SK-N-SH treated with all-trans-retinoic acid at 6 μM for 48 hours (cell line): Measurements from ENCODE around the gene ATP7B.

ENCODE experiments used
- ARNTL ChIP-seq: fragments of 450-650 bp; formaldehyde crosslinking; IDR thresholded peaks from 2 replicates; pipeline ENCODE4 v1.5.0; 2020; ENCODE audit warnings: low read depth, mild to moderate bottlenecking, moderate library complexity, borderline replicate concordance
- BACH2 ChIP-seq: fragments of 250-450 bp; sonication (Bioruptor Pico); IDR thresholded peaks from 2 replicates; pipeline ENCODE4 v1.9.0; 2021; ENCODE audit warnings: mild to moderate bottlenecking, borderline replicate concordance
- CREB5 ChIP-seq: fragments of 250-450 bp; sonication (Bioruptor Pico); IDR thresholded peaks from 2 replicates; pipeline ENCODE4 v1.5.1; 2020; ENCODE audit warnings: low read depth, mild to moderate bottlenecking, moderate library complexity
- CSRNP3 ChIP-seq: fragments of 250-450 bp; sonication (Bioruptor Pico); IDR thresholded peaks from 2 replicates; pipeline ENCODE4 v1.5.1; 2021; ENCODE audit warnings: mild to moderate bottlenecking, moderate library complexity
- ESRRG ChIP-seq: fragments of 250-450 bp; sonication (Bioruptor Pico); IDR thresholded peaks from 2 replicates; pipeline ENCODE4 v1.6.1; 2021; ENCODE audit warnings: mild to moderate bottlenecking
- ISL1 ChIP-seq: fragments of 250-450 bp; sonication (Bioruptor Pico); IDR thresholded peaks from 2 replicates; pipeline ENCODE4 v2.1.2; 2022; ENCODE audit warnings: mild to moderate bottlenecking, moderate library complexity
- PATZ1 ChIP-seq: fragments of 250-450 bp; sonication (Bioruptor Pico); IDR thresholded peaks from 2 replicates; pipeline ENCODE4 v1.8.0; 2020; ENCODE audit warnings: mild to moderate bottlenecking, moderate library complexity, borderline replicate concordance
- PPARA ChIP-seq: fragments of 250-450 bp; sonication (Bioruptor Pico); IDR thresholded peaks from 2 replicates; pipeline ENCODE4 v1.5.0; 2020; ENCODE audit warnings: mild to moderate bottlenecking, borderline replicate concordance
- RARB ChIP-seq: fragments of 250-450 bp; sonication (Bioruptor Pico); IDR thresholded peaks from 2 replicates; pipeline ENCODE4 v1.8.0; 2021; ENCODE audit warnings: mild to moderate bottlenecking, moderate library complexity
- TCF4 ChIP-seq: fragments of 250-450 bp; sonication (Bioruptor Pico); IDR thresholded peaks from 2 replicates; pipeline ENCODE4 v1.8.0; 2021; ENCODE audit warnings: mild to moderate bottlenecking, moderate library complexity, borderline replicate concordance
- ZC3H10 ChIP-seq: fragments of 250-450 bp; sonication (Bioruptor Pico); IDR thresholded peaks from 2 replicates; pipeline ENCODE4 v1.5.1; 2021; ENCODE audit warnings: mild to moderate bottlenecking, moderate library complexity
- ZFP3 ChIP-seq: fragments of 250-450 bp; sonication (Bioruptor Pico); IDR thresholded peaks from 2 replicates; pipeline ENCODE4 v1.5.0; 2020; ENCODE audit warnings: mild to moderate bottlenecking, moderate library complexity
- ZFP30 ChIP-seq: fragments of 450-650 bp; formaldehyde crosslinking; IDR thresholded peaks from 2 replicates; pipeline ENCODE4 v1.5.0; 2022; ENCODE audit warnings: mild to moderate bottlenecking, moderate library complexity
- ZNF70 ChIP-seq: fragments of 450-650 bp; formaldehyde crosslinking; IDR thresholded peaks from 2 replicates; pipeline ENCODE4 v1.5.0; 2020; ENCODE audit warnings: mild to moderate bottlenecking, moderate library complexity

- TF ChIP-seq TCF4: no peak
- no peak for TF ChIP-seq ZFP30 (CRISPR knock-in tag)
- TF ChIP-seq PATZ1 (CRISPR knock-in tag): no peak
- no peak for TF ChIP-seq ZFP3 (CRISPR knock-in tag)
- TF ChIP-seq RARB: no peak
- TF ChIP-seq ESRRG (CRISPR knock-in tag): no peak
- TF ChIP-seq ISL1 (CRISPR knock-in tag): no peak
- TF ChIP-seq BACH2 (CRISPR knock-in tag): no peak
- no peak for TF ChIP-seq ZNF70 (CRISPR knock-in tag)
- TF ChIP-seq CREB5 (CRISPR knock-in tag): no peak
- no peak for TF ChIP-seq ZC3H10 (CRISPR knock-in tag)
- no peak for TF ChIP-seq PPARA (CRISPR knock-in tag)
- TF ChIP-seq CSRNP3: no peak
- no peak for TF ChIP-seq ARNTL (CRISPR knock-in tag)
These were observed 36.2 kb upstream of the ATP7B start for GRCh38 chr13:52047463-52047862.
